K562 (cell line): ENCODE results near the gene FANCD2. TPM values are rescaled to one million over a fixed set of nuclear protein-coding genes. Genes with fewer than 3 reads are reported as not detected.

Source experiments
- ATF7 ChIP-seq: fragments of 450-650 bp; IDR thresholded peaks from 2 replicates; pipeline ENCODE4 v1.7.1; 2014; ENCODE audit warnings: mild to moderate bottlenecking, moderate library complexity
- BHLHE40 ChIP-seq: IDR thresholded peaks from 2 replicates; pipeline ENCODE4 v1.6.1; 2011; ENCODE audit warnings: low read length, improper control_type of control experiment
- CREM ChIP-seq: IDR thresholded peaks from 2 replicates; pipeline ENCODE4 v1.6.1; 2014; ENCODE audit warnings: antibody characterized with exemption, low read depth
- FIP1L1 ChIP-seq: fragments of 200-400 bp; formaldehyde crosslinking; IDR thresholded peaks from 2 replicates; pipeline ENCODE4 v1.6.1; 2018; ENCODE audit warnings: mild to moderate bottlenecking, low read depth, low read length; ENCODE audit not compliant: poor library complexity, severe bottlenecking
- MAFK ChIP-seq: IDR thresholded peaks from 2 replicates; pipeline ENCODE4 v1.6.1; 2011; ENCODE audit warnings: low read length, improper control_type of control experiment
- MEF2D ChIP-seq: conservative IDR thresholded peaks from 2 replicates; pipeline ENCODE4 v1.6.1; 2016; ENCODE audit warnings: low read depth, missing genetic modification characterization, missing compliant biosample characterization
- MEIS2 ChIP-seq: fragments of 450-650 bp; IDR thresholded peaks from 2 replicates; pipeline ENCODE4 v1.6.1; 2014; ENCODE audit warnings: mild to moderate bottlenecking; ENCODE audit not compliant: partially characterized antibody
- NEUROD1 ChIP-seq: fragments of 150-350 bp; IDR thresholded peaks from 2 replicates; pipeline ENCODE4 v1.6.1; 2014; ENCODE audit warnings: borderline replicate concordance, low read length, low read depth; ENCODE audit not compliant: partially characterized antibody
- POLR3A ChIP-seq: IDR thresholded peaks from 2 replicates; pipeline ENCODE4 v1.6.1; 2011; ENCODE audit warnings: borderline replicate concordance, mild to moderate bottlenecking, moderate library complexity; ENCODE audit not compliant: insufficient read length, insufficient read depth; ENCODE audit errors: extremely low read depth
- SPI1 ChIP-seq: IDR thresholded peaks from 2 replicates; pipeline ENCODE4 v1.6.1; 2011; ENCODE audit warnings: low read depth, low read length, control low read depth, borderline replicate concordance
- TAL1 ChIP-seq: fragments of 450-650 bp; IDR thresholded peaks from 2 replicates; pipeline ENCODE4 v1.6.1; 2016; ENCODE audit warnings: mild to moderate bottlenecking
- TEAD4 ChIP-seq, 2 experiments: sonication (generic) in 1 of 2; formaldehyde crosslinking in 1 of 2; IDR thresholded peaks; 2 replicates each; pipeline versions ENCODE4 v1.6.1 to v1.8.0; 2012 to 2022; ENCODE audit warnings: borderline replicate concordance in 1 of 2, inconsistent platforms in 1 of 2, low read length in 1 of 2, mild to moderate bottlenecking in 1 of 2, missing genetic modification reagents in 1 of 2
- ZNF57 ChIP-seq: fragments of 450-650 bp; formaldehyde crosslinking; IDR thresholded peaks from 2 replicates; pipeline ENCODE4 v1.4.0; 2020; ENCODE audit warnings: mild to moderate bottlenecking, moderate library complexity
- polyA plus RNA-seq, 8 experiments: library from polyadenylated mRNA; depleted of rRNA in 4 of 8; stranded (reverse) in 5 of 8; unstranded in 3 of 8; fragments of >200 nt; fragmentation: Nextera tagmentation in 2 of 8; fragmentation: Illumina TruSeq in 1 of 8; extraction: Ambion mirVana in 2 of 8; extraction: Trizol in 1 of 8; gene quantifications; 2 replicates each; pipeline versions ENCODE4 v1.2.1 to v1.2.3, GENCODE V29; 2011 to 2014; ENCODE audit warnings: inconsistent platforms in 1 of 8, missing spikeins in 1 of 8
- total RNA-seq, 7 experiments: library from RNA; depleted of rRNA in 6 of 7; stranded (reverse); fragments of >200 nt in 6 of 7; fragmentation: Illumina TruSeq in 2 of 7; extraction: Trizol in 2 of 7; gene quantifications; 2 replicates each; pipeline versions ENCODE4 v1.2.1 to v1.2.3, GENCODE V29; 2011 to 2021; ENCODE audit warnings: low replicate concordance in 1 of 7
- TF ChIP-seq, protein P1 (sequence below): sonication (generic); formaldehyde crosslinking; IDR thresholded peaks from 2 replicates; pipeline ENCODE4 v1.8.0; 2023; ENCODE audit warnings: mild to moderate bottlenecking, missing genetic modification reagents
- TF ChIP-seq, protein P2 (sequence below): fragments of 250-450 bp; sonication (Bioruptor Pico); IDR thresholded peaks from 2 replicates; pipeline ENCODE4 v1.8.0; 2022; ENCODE audit warnings: inconsistent platforms
- TF ChIP-seq, protein P3 (sequence below), 2 experiments: fragments of 250-450 bp in 1 of 2; fragments of 450-650 bp in 1 of 2; sonication (Bioruptor Pico) in 1 of 2; IDR thresholded peaks; 2 replicates each; pipeline versions ENCODE4 v1.6.1 to v1.8.0; 2016 to 2021; ENCODE audit warnings: mild to moderate bottlenecking in 2 of 2, moderate library complexity in 2 of 2, missing compliant biosample characterization in 1 of 2, missing genetic modification characterization in 1 of 2

Gene FANCD2
- total and polyA plus RNA-seq, 9 of the 15 experiments (the other 6 are each of a cell fraction or from before 2014, with no cell fraction given), result 59.4 to 137 (median 96.1) TPM

DNA sequence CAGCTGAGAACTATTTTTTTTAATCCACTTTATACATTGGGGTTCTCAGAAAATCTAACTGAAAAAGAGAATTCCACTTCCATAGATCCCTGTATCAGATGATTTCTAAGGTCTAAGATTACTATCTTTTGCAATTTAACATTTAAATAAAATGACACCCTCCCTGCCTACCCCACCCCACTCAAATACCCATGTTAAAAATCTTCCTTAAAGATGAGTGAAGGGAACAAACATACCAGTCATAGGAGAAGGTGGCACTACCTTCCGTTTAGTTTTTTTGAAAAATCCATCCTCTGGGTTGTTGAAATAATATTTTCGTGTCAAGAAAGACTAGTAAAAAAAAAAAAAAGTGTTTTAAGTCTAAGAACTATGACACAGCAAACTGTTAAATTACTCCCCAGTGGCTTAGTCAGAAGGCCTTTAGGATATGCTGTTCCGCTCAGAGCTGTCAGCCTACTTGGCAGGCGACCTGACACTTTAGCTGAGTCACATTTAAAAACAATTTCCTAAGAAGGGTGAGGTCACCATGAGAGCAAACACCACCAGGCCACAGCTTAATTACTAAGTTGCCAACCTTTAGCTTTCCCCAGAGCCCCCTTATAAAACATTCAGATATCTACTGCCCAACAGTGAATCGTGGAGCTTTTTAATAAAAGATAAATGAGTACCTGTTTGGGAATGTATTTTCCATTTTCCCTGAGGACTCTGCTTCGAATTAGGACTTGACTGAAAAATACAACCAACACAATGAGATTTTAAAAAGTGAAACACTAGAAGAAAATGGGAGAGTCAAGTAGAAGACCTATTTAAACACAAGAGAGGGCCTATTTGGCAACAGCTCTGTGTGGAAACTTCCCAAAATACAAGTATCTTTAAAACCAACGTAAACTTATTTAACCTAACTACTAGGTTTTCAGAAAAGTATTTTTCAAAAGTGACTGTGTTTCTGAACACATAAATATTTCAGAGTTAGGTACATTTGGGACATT lies 49.2 kb upstream of the FANCD2 start (continued):
- no peak for TF ChIP-seq POLR3A
- TF ChIP-seq, protein P1, sequence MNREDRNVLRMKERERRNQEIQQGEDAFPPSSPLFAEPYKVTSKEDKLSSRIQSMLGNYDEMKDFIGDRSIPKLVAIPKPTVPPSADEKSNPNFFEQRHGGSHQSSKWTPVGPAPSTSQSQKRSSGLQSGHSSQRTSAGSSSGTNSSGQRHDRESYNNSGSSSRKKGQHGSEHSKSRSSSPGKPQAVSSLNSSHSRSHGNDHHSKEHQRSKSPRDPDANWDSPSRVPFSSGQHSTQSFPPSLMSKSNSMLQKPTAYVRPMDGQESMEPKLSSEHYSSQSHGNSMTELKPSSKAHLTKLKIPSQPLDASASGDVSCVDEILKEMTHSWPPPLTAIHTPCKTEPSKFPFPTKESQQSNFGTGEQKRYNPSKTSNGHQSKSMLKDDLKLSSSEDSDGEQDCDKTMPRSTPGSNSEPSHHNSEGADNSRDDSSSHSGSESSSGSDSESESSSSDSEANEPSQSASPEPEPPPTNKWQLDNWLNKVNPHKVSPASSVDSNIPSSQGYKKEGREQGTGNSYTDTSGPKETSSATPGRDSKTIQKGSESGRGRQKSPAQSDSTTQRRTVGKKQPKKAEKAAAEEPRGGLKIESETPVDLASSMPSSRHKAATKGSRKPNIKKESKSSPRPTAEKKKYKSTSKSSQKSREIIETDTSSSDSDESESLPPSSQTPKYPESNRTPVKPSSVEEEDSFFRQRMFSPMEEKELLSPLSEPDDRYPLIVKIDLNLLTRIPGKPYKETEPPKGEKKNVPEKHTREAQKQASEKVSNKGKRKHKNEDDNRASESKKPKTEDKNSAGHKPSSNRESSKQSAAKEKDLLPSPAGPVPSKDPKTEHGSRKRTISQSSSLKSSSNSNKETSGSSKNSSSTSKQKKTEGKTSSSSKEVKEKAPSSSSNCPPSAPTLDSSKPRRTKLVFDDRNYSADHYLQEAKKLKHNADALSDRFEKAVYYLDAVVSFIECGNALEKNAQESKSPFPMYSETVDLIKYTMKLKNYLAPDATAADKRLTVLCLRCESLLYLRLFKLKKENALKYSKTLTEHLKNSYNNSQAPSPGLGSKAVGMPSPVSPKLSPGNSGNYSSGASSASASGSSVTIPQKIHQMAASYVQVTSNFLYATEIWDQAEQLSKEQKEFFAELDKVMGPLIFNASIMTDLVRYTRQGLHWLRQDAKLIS (CRISPR knock-in tag), result no peak; the same call in 1 of the 2 replicates
- TF ChIP-seq, protein P2, sequence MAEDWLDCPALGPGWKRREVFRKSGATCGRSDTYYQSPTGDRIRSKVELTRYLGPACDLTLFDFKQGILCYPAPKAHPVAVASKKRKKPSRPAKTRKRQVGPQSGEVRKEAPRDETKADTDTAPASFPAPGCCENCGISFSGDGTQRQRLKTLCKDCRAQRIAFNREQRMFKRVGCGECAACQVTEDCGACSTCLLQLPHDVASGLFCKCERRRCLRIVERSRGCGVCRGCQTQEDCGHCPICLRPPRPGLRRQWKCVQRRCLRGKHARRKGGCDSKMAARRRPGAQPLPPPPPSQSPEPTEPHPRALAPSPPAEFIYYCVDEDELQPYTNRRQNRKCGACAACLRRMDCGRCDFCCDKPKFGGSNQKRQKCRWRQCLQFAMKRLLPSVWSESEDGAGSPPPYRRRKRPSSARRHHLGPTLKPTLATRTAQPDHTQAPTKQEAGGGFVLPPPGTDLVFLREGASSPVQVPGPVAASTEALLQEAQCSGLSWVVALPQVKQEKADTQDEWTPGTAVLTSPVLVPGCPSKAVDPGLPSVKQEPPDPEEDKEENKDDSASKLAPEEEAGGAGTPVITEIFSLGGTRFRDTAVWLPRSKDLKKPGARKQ (CRISPR knock-in tag), result no peak
- TF ChIP-seq ZNF57 (CRISPR knock-in tag), result 0 out of 2 replicates have a peak, but pooled peaks have one; percentile 56
- TF ChIP-seq TAL1, result peak; percentile 52; the same call in 1 of the 2 replicates
- peak; percentile 98 for TF ChIP-seq MAFK
- TF ChIP-seq TEAD4 (IDR thresholded peaks at IDR 0.05; ENCODE audit: low read length), result peak; percentile 81
- TF ChIP-seq TEAD4 (CRISPR knock-in tag; IDR thresholded peaks at IDR 0.05; ENCODE audit: borderline replicate concordance), result no peak
- TF ChIP-seq MEIS2, result peak; percentile 97
- TF ChIP-seq MEF2D (tag), result peak; percentile 69
- peak; percentile 98 for TF ChIP-seq ATF7
- TF ChIP-seq CREM, result peak; percentile 57
- TF ChIP-seq NEUROD1, result peak; percentile 79
- no peak for TF ChIP-seq FIP1L1
- TF ChIP-seq BHLHE40, result peak; percentile 94
- TF ChIP-seq SPI1, result peak; percentile 86
- TF ChIP-seq, protein P3, sequence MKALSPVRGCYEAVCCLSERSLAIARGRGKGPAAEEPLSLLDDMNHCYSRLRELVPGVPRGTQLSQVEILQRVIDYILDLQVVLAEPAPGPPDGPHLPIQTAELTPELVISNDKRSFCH (CRISPR knock-in tag; IDR thresholded peaks at IDR 0.05), result no peak; the same call in 1 of the 2 replicates
- TF ChIP-seq, protein P3 (tag; IDR thresholded peaks at IDR 0.05), result 0 out of 2 replicates have a peak, but pooled peaks have one; percentile 39
